IMR-90 (cell line): ENCODE data around the gene TAS1R1. TPM values are rescaled to one million over a fixed set of nuclear protein-coding genes. Genes with fewer than 3 reads are reported as not detected.

Experiments used
- ATAC-seq: fragments of 200-7000 bp; cut with Tn5 transposase; 2 replicates; pipeline ENCODE4 v1.9.1; 2020; ENCODE audit warnings: low read depth, mild to moderate bottlenecking, moderate library complexity
- BruUV-seq: library from RNA; stranded (reverse); fragments of 400-500 nt; replicated peaks from 2 replicates; lab custom pipeline; 2021; lab: Mats Ljungman, UMichigan
- CTCF ChIA-PET: fragments of 300-600 bp; formaldehyde crosslinking; extraction: SDS; loops from one replicate; lab custom pipeline; 2021; ENCODE audit warnings: antibody characterized with exemption; lab: Yijun Ruan, JAX
- POLR2A ChIA-PET: fragments of 300-600 bp; sonication (Branson Sonifier 250); formaldehyde crosslinking; loops from one replicate; lab custom pipeline; 2022; ENCODE audit warnings: antibody characterized with exemption; ENCODE audit not compliant: unreplicated experiment; lab: Charles Lee
- DNase-seq: peaks from one replicate; pipeline ENCODE4 v3.0.0; 2013
- H2AFZ ChIP-seq: replicated peaks from 2 replicates; pipeline ENCODE3; 2013; ENCODE audit warnings: low read length, mild to moderate bottlenecking; ENCODE audit not compliant: poor library complexity
- H2AK5ac ChIP-seq: 2 replicates; pipeline ENCODE4 v1.6.1; 2013; ENCODE audit warnings: low read depth, low read length, inconsistent platforms
- H2AK9ac ChIP-seq: replicated peaks from 2 replicates; pipeline ENCODE3; 2013; ENCODE audit warnings: mild to moderate bottlenecking, low read depth, low read length, moderate library complexity; ENCODE audit not compliant: poor library complexity
- H2BK120ac ChIP-seq: 2 replicates; pipeline ENCODE4 v1.6.1; 2013; ENCODE audit warnings: low read depth, low read length, inconsistent platforms
- H2BK15ac ChIP-seq: 3 replicates; pipeline ENCODE4 v1.6.1; 2013; ENCODE audit warnings: low read depth, low read length, inconsistent platforms
- H2BK20ac ChIP-seq: 2 replicates; pipeline ENCODE4 v1.6.1; 2013; ENCODE audit warnings: low read depth, mild to moderate bottlenecking, inconsistent platforms, low read length, moderate library complexity
- H2BK5ac ChIP-seq: 2 replicates; pipeline ENCODE4 v1.6.1; 2013; ENCODE audit warnings: mild to moderate bottlenecking, low read depth, low read length, inconsistent platforms; ENCODE audit not compliant: poor library complexity, severe bottlenecking
- H3K14ac ChIP-seq: replicated peaks from 2 replicates; pipeline ENCODE4 v1.6.1; 2013; ENCODE audit warnings: low read depth, low read length, inconsistent platforms
- H3K18ac ChIP-seq: 2 replicates; pipeline ENCODE4 v1.6.1; 2013; ENCODE audit warnings: low read depth, low read length, control low read depth
- H3K23ac ChIP-seq: 2 replicates; pipeline ENCODE4 v1.6.1; 2013; ENCODE audit warnings: low read depth, low read length, inconsistent platforms
- H3K27ac ChIP-seq: 2 replicates; pipeline ENCODE4 v1.5.1; 2013; ENCODE audit warnings: mild to moderate bottlenecking, control low read depth, low read length; ENCODE audit not compliant: insufficient read depth
- H3K27me3 ChIP-seq: 2 replicates; pipeline ENCODE4 v1.6.1; 2013; ENCODE audit warnings: low read length; ENCODE audit not compliant: control insufficient read depth, insufficient read depth
- H3K36me3 ChIP-seq: 2 replicates; pipeline ENCODE4 v1.6.1; 2013; ENCODE audit warnings: low read length, mixed read lengths; ENCODE audit not compliant: control insufficient read depth, insufficient read depth
- H3K4ac ChIP-seq: 2 replicates; pipeline ENCODE4 v1.6.1; 2013; ENCODE audit warnings: low read depth, low read length, inconsistent platforms
- H3K4me1 ChIP-seq: 2 replicates; pipeline ENCODE4 v1.6.1; 2013; ENCODE audit warnings: low read length, mixed read lengths; ENCODE audit not compliant: control insufficient read depth, insufficient read depth
- H3K4me2 ChIP-seq: 2 replicates; pipeline ENCODE4 v1.6.1; 2013; ENCODE audit warnings: low read depth, mild to moderate bottlenecking, control low read depth, low read length, moderate library complexity
- H3K4me3 ChIP-seq: 2 replicates; pipeline ENCODE4 v1.5.1; 2013; ENCODE audit warnings: low read depth, mild to moderate bottlenecking, control low read depth, low read length, moderate library complexity; ENCODE audit not compliant: insufficient read depth
- H3K56ac ChIP-seq: 2 replicates; pipeline ENCODE4 v1.6.1; 2013; ENCODE audit warnings: low read length, inconsistent platforms; ENCODE audit not compliant: insufficient read depth; ENCODE audit errors: extremely low read depth
- H3K79me1 ChIP-seq, 2 experiments: 2 replicates each; pipeline ENCODE4 v1.6.1; 2013; ENCODE audit warnings: low read length in 2 of 2, inconsistent platforms in 1 of 2, low read depth in 1 of 2
- H3K9ac ChIP-seq: 2 replicates; pipeline ENCODE4 v1.6.1; 2013; ENCODE audit warnings: low read depth, low read length, control low read depth
- H3K9me1 ChIP-seq: 2 replicates; pipeline ENCODE4 v1.6.1; 2013; ENCODE audit warnings: low read length, inconsistent platforms; ENCODE audit not compliant: insufficient read depth
- H3K9me3 ChIP-seq: 2 replicates; pipeline ENCODE4 v1.6.1; 2013; ENCODE audit warnings: low read length; ENCODE audit not compliant: control insufficient read depth, insufficient read depth
- H4K20me1 ChIP-seq: 2 replicates; pipeline ENCODE4 v1.6.1; 2013; ENCODE audit warnings: low read length, inconsistent platforms; ENCODE audit not compliant: insufficient read depth
- H4K5ac ChIP-seq: 2 replicates; pipeline ENCODE4 v1.6.1; 2013; ENCODE audit warnings: mild to moderate bottlenecking, low read depth, low read length, control low read depth
- H4K8ac ChIP-seq, 2 experiments: 2 replicates each; pipeline ENCODE4 v1.6.1; 2013; ENCODE audit warnings: low read depth in 2 of 2, low read length in 2 of 2, control low read depth in 1 of 2, inconsistent platforms in 1 of 2
- H4K91ac ChIP-seq: 2 replicates; pipeline ENCODE4 v1.6.1; 2013; ENCODE audit warnings: low read depth, low read length, inconsistent platforms; ENCODE audit not compliant: insufficient read depth
- WGBS, 2 experiments: methylation state at CpG; one replicate each; pipeline versions ENCODE4 v1.1.5 to v1.1.7; 2013; ENCODE audit warnings: missing lambda C conversion rate in 2 of 2; ENCODE audit not compliant: insufficient read length in 1 of 2; ENCODE audit errors: extremely low coverage in 2 of 2; 5-methylcytosine and 5-hydroxymethylcytosine counted together
- dilution Hi-C: fragments of 300-500 bp; cut with HindIII; formaldehyde crosslinking; loops from one replicate; pipeline ENCODE4 v1.14.3; 2018; ENCODE audit warnings: low sequenced_read_pairs; ENCODE audit not compliant: unreplicated experiment
- in situ Hi-C: fragments of 300-500 bp; cut with MboI; formaldehyde crosslinking; loops from 3 replicates; pipeline ENCODE4 v1.14.3; 2019; ENCODE audit warnings: low sequenced_read_pairs, inconsistent platforms, mixed read lengths
- intact Hi-C: fragments of 100-400 bp; cut with micrococcal nuclease; formaldehyde crosslinking; loops from 2 replicates; pipeline ENCODE4 v1.10.0; 2022
- polyA plus RNA-seq, 3 experiments: library from polyadenylated mRNA; depleted of rRNA; stranded (reverse); fragments of >200 nt; gene quantifications; 2 replicates each; pipeline ENCODE4 v1.2.3, GENCODE V29; 2012; ENCODE audit warnings: low replicate concordance in 1 of 3
- total RNA-seq: library from RNA; depleted of rRNA; stranded (reverse); fragments of >200 nt; gene quantifications from 2 replicates; pipeline ENCODE4 v1.2.3, GENCODE V29; 2012
- TF ChIP-seq, protein P1 (sequence below): fragments of 150-350 bp; IDR thresholded peaks from 2 replicates; pipeline ENCODE4 v1.6.1; 2016; ENCODE audit warnings: low read depth, mild to moderate bottlenecking, low read length, moderate library complexity, borderline replicate concordance
- TF ChIP-seq, protein P2 (sequence below): conservative IDR thresholded peaks from 2 replicates; pipeline ENCODE4 v1.5.1; 2012; ENCODE audit warnings: mild to moderate bottlenecking, low read depth, low read length, improper control_type of control experiment
- TF ChIP-seq, protein P3 (sequence below): fragments of 150-350 bp; IDR thresholded peaks from 2 replicates; pipeline ENCODE4 v1.6.1; 2017; ENCODE audit warnings: mild to moderate bottlenecking, antibody characterized with exemption, low read length, low read depth

TAS1R1 gene
- total and polyA plus RNA-seq, 2 of the 4 experiments (the other 2 are of a cell fraction) = 0.05 TPM; not detected in 1

GRCh38 chr1:6590046-6590445 is 34.9 kb downstream of the TAS1R1 start:
- H4K91ac ChIP-seq = no peak overlapping the region
- H3K4ac ChIP-seq = no peak overlapping the region
- H2BK120ac ChIP-seq = no peak overlapping the region
- no peaks in the 10 kb centered on the region for H3K9me3 ChIP-seq
- WGBS, 2 experiments = 98% methylated on average over 6 of the region's 7 CpGs; no CpG with 5 or more reads in 1 of the 2 experiments
- H3K4me3 ChIP-seq = no peak overlapping the region
- H3K9me1 ChIP-seq = no peaks in the 10 kb centered on the region
- intact Hi-C loops (no loop called here), in situ Hi-C loops (no loop called here), dilution Hi-C loops (no loop called here)
- TF ChIP-seq, protein P1, sequence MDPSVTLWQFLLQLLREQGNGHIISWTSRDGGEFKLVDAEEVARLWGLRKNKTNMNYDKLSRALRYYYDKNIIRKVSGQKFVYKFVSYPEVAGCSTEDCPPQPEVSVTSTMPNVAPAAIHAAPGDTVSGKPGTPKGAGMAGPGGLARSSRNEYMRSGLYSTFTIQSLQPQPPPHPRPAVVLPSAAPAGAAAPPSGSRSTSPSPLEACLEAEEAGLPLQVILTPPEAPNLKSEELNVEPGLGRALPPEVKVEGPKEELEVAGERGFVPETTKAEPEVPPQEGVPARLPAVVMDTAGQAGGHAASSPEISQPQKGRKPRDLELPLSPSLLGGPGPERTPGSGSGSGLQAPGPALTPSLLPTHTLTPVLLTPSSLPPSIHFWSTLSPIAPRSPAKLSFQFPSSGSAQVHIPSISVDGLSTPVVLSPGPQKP = no peak
- TF ChIP-seq, protein P2, sequence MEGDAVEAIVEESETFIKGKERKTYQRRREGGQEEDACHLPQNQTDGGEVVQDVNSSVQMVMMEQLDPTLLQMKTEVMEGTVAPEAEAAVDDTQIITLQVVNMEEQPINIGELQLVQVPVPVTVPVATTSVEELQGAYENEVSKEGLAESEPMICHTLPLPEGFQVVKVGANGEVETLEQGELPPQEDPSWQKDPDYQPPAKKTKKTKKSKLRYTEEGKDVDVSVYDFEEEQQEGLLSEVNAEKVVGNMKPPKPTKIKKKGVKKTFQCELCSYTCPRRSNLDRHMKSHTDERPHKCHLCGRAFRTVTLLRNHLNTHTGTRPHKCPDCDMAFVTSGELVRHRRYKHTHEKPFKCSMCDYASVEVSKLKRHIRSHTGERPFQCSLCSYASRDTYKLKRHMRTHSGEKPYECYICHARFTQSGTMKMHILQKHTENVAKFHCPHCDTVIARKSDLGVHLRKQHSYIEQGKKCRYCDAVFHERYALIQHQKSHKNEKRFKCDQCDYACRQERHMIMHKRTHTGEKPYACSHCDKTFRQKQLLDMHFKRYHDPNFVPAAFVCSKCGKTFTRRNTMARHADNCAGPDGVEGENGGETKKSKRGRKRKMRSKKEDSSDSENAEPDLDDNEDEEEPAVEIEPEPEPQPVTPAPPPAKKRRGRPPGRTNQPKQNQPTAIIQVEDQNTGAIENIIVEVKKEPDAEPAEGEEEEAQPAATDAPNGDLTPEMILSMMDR = no peak
- TF ChIP-seq, protein P3, sequence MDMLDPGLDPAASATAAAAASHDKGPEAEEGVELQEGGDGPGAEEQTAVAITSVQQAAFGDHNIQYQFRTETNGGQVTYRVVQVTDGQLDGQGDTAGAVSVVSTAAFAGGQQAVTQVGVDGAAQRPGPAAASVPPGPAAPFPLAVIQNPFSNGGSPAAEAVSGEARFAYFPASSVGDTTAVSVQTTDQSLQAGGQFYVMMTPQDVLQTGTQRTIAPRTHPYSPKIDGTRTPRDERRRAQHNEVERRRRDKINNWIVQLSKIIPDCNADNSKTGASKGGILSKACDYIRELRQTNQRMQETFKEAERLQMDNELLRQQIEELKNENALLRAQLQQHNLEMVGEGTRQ = no peak
- peaks cover 73% of the 10 kb centered on the region for H3K36me3 ChIP-seq
- H3K14ac ChIP-seq = no peak overlapping the region
- H3K4me2 ChIP-seq = no peak overlapping the region
- no peak overlapping the region for H3K23ac ChIP-seq
- no peak overlapping the region for H2BK15ac ChIP-seq
- H3K27me3 ChIP-seq = no peaks in the 10 kb centered on the region
- no peak overlapping the region for H4K8ac ChIP-seq
- no peak overlapping the region for H3K18ac ChIP-seq
- H3K56ac ChIP-seq = no peak overlapping the region
- POLR2A ChIA-PET = no interaction called here
- no peak overlapping the region for H2BK20ac ChIP-seq
- DNase-seq (no peak), ATAC-seq (no peak)
- H2AFZ ChIP-seq = no peak overlapping the region
- CTCF ChIA-PET = no interaction called here
- no TSS peak for BruUV-seq
- H4K5ac ChIP-seq = no peak overlapping the region
- H2AK9ac ChIP-seq = peak overlapping the region; percentile 57
- no peaks in the 10 kb centered on the region for H3K4me1 ChIP-seq
- no peak overlapping the region for H2AK5ac ChIP-seq
- H2BK5ac ChIP-seq = no peak overlapping the region
- no peak overlapping the region for H3K9ac ChIP-seq
- peaks cover 5 to 59% of the 10 kb centered on the region in 2 experiments; a peak in 3 of 4 replicates for H3K79me1 ChIP-seq
- H3K27ac ChIP-seq = no peak overlapping the region
- H4K20me1 ChIP-seq = peaks cover 64% of the 10 kb centered on the region
